K562 (cell line): ENCODE data around the gene PPM1G. TPM values are rescaled to one million over a fixed set of nuclear protein-coding genes. Genes with fewer than 3 reads are reported as not detected.

Experiments used
- ATAC-seq: fragments of 200-7000 bp; cut with Tn5 transposase; 3 replicates; pipeline ENCODE4 v1.9.1; 2020; ENCODE audit warnings: moderate library complexity
- BruUV-seq: library from RNA; stranded (reverse); fragments of 400-500 nt; replicated peaks from 2 replicates; lab custom pipeline; 2021; lab: Mats Ljungman, UMichigan
- CTCF ChIA-PET: fragments of 300-600 bp; formaldehyde crosslinking; extraction: SDS; loops from one replicate; lab custom pipeline; 2021; ENCODE audit warnings: low intra/inter-chr PET ratio; lab: Yijun Ruan, JAX
- POLR2A ChIA-PET: fragments of 300-600, 350-650 bp; sonication (Branson Sonifier 250); formaldehyde crosslinking; extraction: SDS; loops from one replicate; lab custom pipeline; 2021; ENCODE audit warnings: antibody characterized with exemption, inconsistent platforms; lab: Yijun Ruan, JAX
- DNase-seq, 4 experiments: peaks; one replicate each; pipeline versions ENCODE4 v3.0.0 to v3.0.0-alpha.2; 2011 to 2018; ENCODE audit warnings: low spot score in 3 of 4, mixed read lengths in 3 of 4; ENCODE audit errors: extremely low read depth in 1 of 4
- FAIRE-seq: peaks from 2 replicates; lab custom pipeline; 2011; peaks lifted over from hg19 to GRCh38; lab: Jason Lieb, UNC
- H2AFZ ChIP-seq: 2 replicates; pipeline ENCODE4 v1.6.0; 2011; ENCODE audit warnings: low read depth, low read length, control low read depth, inconsistent platforms
- H3K27ac ChIP-seq: fragments of 200-600 bp; 3 replicates; pipeline ENCODE4 v1.8.0; 2011; ENCODE audit warnings: low read depth, mild to moderate bottlenecking, control low read depth, inconsistent platforms, low read length, moderate library complexity, mixed read lengths; ENCODE audit errors: extremely low read depth
- H3K27me3 ChIP-seq, 2 experiments: fragments of 300-600 bp in 1 of 2; 2 replicates in 1 of 2; 3 replicates in 1 of 2; pipeline versions ENCODE4 v1.6.0 to v1.8.0; 2011; ENCODE audit warnings: inconsistent platforms in 2 of 2, low read length in 2 of 2, mild to moderate bottlenecking in 1 of 2, mixed read lengths in 1 of 2, moderate library complexity in 1 of 2; ENCODE audit not compliant: control insufficient read depth in 2 of 2, insufficient read depth in 2 of 2
- H3K36me3 ChIP-seq: fragments of 300-600 bp; 3 replicates; pipeline ENCODE4 v1.8.0; 2011; ENCODE audit warnings: mild to moderate bottlenecking, low read length, inconsistent platforms; ENCODE audit not compliant: control insufficient read depth, insufficient read depth
- H3K4me1 ChIP-seq, 2 experiments: fragments of 200-600 bp in 1 of 2; replicated peaks in 1 of 2; 2 replicates in 1 of 2; 3 replicates in 1 of 2; pipeline versions ENCODE4 v1.5.1 to v1.8.0; 2011; ENCODE audit warnings: inconsistent platforms in 2 of 2, low read length in 2 of 2, mild to moderate bottlenecking in 1 of 2, mixed read lengths in 1 of 2, moderate library complexity in 1 of 2; ENCODE audit not compliant: control insufficient read depth in 2 of 2, insufficient read depth in 2 of 2
- H3K4me2 ChIP-seq: 2 replicates; pipeline ENCODE4 v1.6.1; 2011; ENCODE audit warnings: low read length, control low read depth, inconsistent platforms, mixed read lengths; ENCODE audit not compliant: insufficient read depth
- H3K4me3 ChIP-seq: fragments of 200-600 bp; sonication (generic), shearing (Covaris generic); 2 replicates; pipeline ENCODE4 v1.5.1; 2016; ENCODE audit warnings: control low read depth, inconsistent platforms
- H3K79me2 ChIP-seq: fragments of 200-600 bp; 3 replicates; pipeline ENCODE4 v1.8.0; 2011; ENCODE audit warnings: low read length, inconsistent platforms; ENCODE audit not compliant: control insufficient read depth, insufficient read depth
- H3K9ac ChIP-seq, 2 experiments: 2 replicates each; pipeline versions ENCODE4 v1.6.0 to v1.6.1; 2011; ENCODE audit warnings: low read depth in 2 of 2, low read length in 2 of 2, control low read depth in 1 of 2, inconsistent platforms in 1 of 2, mild to moderate bottlenecking in 1 of 2, mixed read lengths in 1 of 2; ENCODE audit not compliant: insufficient read depth in 1 of 2
- H3K9me1 ChIP-seq: one replicate; pipeline ENCODE4 v1.6.0; 2011; ENCODE audit warnings: inconsistent platforms, mild to moderate bottlenecking, low read length, moderate library complexity; ENCODE audit not compliant: control insufficient read depth, insufficient read depth
- H3K9me3 ChIP-seq: replicated peaks from 2 replicates; pipeline ENCODE4 v1.5.1; 2011; ENCODE audit warnings: low read depth, low read length, inconsistent platforms; ENCODE audit not compliant: control insufficient read depth, insufficient read depth
- H4K20me1 ChIP-seq: replicated peaks from 2 replicates; pipeline ENCODE4 v1.6.1; 2011; ENCODE audit warnings: low read length, inconsistent platforms, mixed read lengths; ENCODE audit not compliant: control insufficient read depth, insufficient read depth
- ARID4B ChIP-seq: sonication (generic); formaldehyde crosslinking; IDR thresholded peaks from 2 replicates; pipeline ENCODE4 v1.8.0; 2022; ENCODE audit warnings: mild to moderate bottlenecking, missing genetic modification reagents
- ATF1 ChIP-seq, 2 experiments: fragments of 450-650 bp in 1 of 2; IDR thresholded peaks; 2 replicates each; pipeline ENCODE4 v1.6.1; 2016; ENCODE audit warnings: missing compliant biosample characterization in 1 of 2, missing genetic modification characterization in 1 of 2
- CBX1 ChIP-seq: sonication (generic); IDR thresholded peaks from 2 replicates; pipeline ENCODE4 v1.6.1; 2016; ENCODE audit warnings: antibody characterized with exemption, low read depth, mild to moderate bottlenecking
- CBX3 ChIP-seq, 2 experiments: IDR thresholded peaks; 1 replicate in 1 of 2; 2 replicates in 1 of 2; pipeline ENCODE4 v1.6.1; 2012; ENCODE audit warnings: inconsistent platforms in 2 of 2, low read length in 2 of 2, borderline replicate concordance in 1 of 2, control low read depth in 1 of 2
- CREB3L1 ChIP-seq: fragments of 450-650 bp; IDR thresholded peaks from 2 replicates; pipeline ENCODE4 v1.6.1; 2014; ENCODE audit warnings: low read depth, mild to moderate bottlenecking, moderate library complexity, borderline replicate concordance
- CTBP1 ChIP-seq: fragments of 450-650 bp; IDR thresholded peaks from 2 replicates; pipeline ENCODE4 v1.6.1; 2016; ENCODE audit warnings: borderline replicate concordance
- FOXJ3 ChIP-seq: sonication (generic); formaldehyde crosslinking; IDR thresholded peaks from 2 replicates; pipeline ENCODE4 v1.4.0; 2020; ENCODE audit warnings: mild to moderate bottlenecking, missing genetic modification reagents
- FOXK1 ChIP-seq: sonication (generic); formaldehyde crosslinking; IDR thresholded peaks from 2 replicates; pipeline ENCODE4 v1.8.0; 2022; ENCODE audit warnings: missing genetic modification reagents, mild to moderate bottlenecking, borderline replicate concordance
- HDAC3 ChIP-seq: fragments of 450-650 bp; IDR thresholded peaks from 2 replicates; pipeline ENCODE4 v1.6.1; 2018; ENCODE audit warnings: borderline replicate concordance, mild to moderate bottlenecking, moderate library complexity; ENCODE audit not compliant: partially characterized antibody
- NFE2L1 ChIP-seq: fragments of 450-650 bp; IDR thresholded peaks from 2 replicates; pipeline ENCODE4 v1.6.1; 2016; ENCODE audit warnings: missing genetic modification characterization, low read depth, mild to moderate bottlenecking, missing compliant biosample characterization, moderate library complexity, borderline replicate concordance
- PRMT5 ChIP-seq: sonication (generic); formaldehyde crosslinking; IDR thresholded peaks from 2 replicates; pipeline ENCODE4 v1.5.0; 2020; ENCODE audit warnings: missing genetic modification reagents
- RBM17 ChIP-seq: fragments of 200-400 bp; formaldehyde crosslinking; IDR thresholded peaks from 2 replicates; pipeline ENCODE4 v1.6.1; 2017; ENCODE audit warnings: low read depth, mild to moderate bottlenecking, low read length, borderline replicate concordance
- ZFP30 ChIP-seq: fragments of 250-450 bp; sonication (Bioruptor Pico); IDR thresholded peaks from 2 replicates; pipeline ENCODE4 v1.8.0; 2022; ENCODE audit warnings: moderate library complexity, mild to moderate bottlenecking, inconsistent platforms, borderline replicate concordance
- ZKSCAN3 ChIP-seq: fragments of 250-450 bp; sonication (Bioruptor Pico); IDR thresholded peaks from 2 replicates; pipeline ENCODE4 v1.4.0; 2020
- WGBS: fragments of 100-300 bp; shearing (Covaris generic); methylation state at CpG from one replicate; pipeline ENCODE4 v1.1.6; 2016; ENCODE audit warnings: low coverage, mixed read lengths; ENCODE audit not compliant: insufficient coverage; ENCODE audit errors: missing lambda C conversion rate; 5-methylcytosine and 5-hydroxymethylcytosine counted together
- in situ Hi-C: fragments of 300-500 bp; cut with MboI; formaldehyde crosslinking; loops from 4 replicates; pipeline ENCODE4 v1.15.0; 2018; ENCODE audit warnings: inconsistent platforms, mixed read lengths
- intact Hi-C: fragments of 100-400 bp; cut with micrococcal nuclease; formaldehyde crosslinking; loops from 2 replicates; pipeline ENCODE4 v1.14.2; 2022
- polyA plus RNA-seq, 8 experiments: library from polyadenylated mRNA; depleted of rRNA in 4 of 8; stranded (reverse) in 5 of 8; unstranded in 3 of 8; fragments of >200 nt; fragmentation: Nextera tagmentation in 2 of 8; fragmentation: Illumina TruSeq in 1 of 8; extraction: Ambion mirVana in 2 of 8; extraction: Trizol in 1 of 8; gene quantifications; 2 replicates each; pipeline versions ENCODE4 v1.2.1 to v1.2.3, GENCODE V29; 2011 to 2014; ENCODE audit warnings: inconsistent platforms in 1 of 8, missing spikeins in 1 of 8
- total RNA-seq, 7 experiments: library from RNA; depleted of rRNA in 6 of 7; stranded (reverse); fragments of >200 nt in 6 of 7; fragmentation: Illumina TruSeq in 2 of 7; extraction: Trizol in 2 of 7; gene quantifications; 2 replicates each; pipeline versions ENCODE4 v1.2.1 to v1.2.3, GENCODE V29; 2011 to 2021; ENCODE audit warnings: low replicate concordance in 1 of 7

Gene PPM1G
- total and polyA plus RNA-seq, 9 of the 15 experiments (the other 6 are each of a cell fraction or from before 2014, with no cell fraction given) = 61.7 to 230 (median 153) TPM

GRCh38 chr2:27407798-27408491, 1.4 kb downstream of the PPM1G start:
- ChIA-PET POLR2A (interaction anchor here (0.7 to 5.0 kb wide), 4 partner anchors 13 to 58 kb away, joined by 3 to 46 read pairs (median 3); partner anchors contain the start of gene NRBP1), CTCF (interaction anchor here (0.8 to 3.0 kb wide), 4 partner anchors 20 to 276 kb away, joined by 3 to 35 read pairs (median 4); partner anchors contain the start of gene NRBP1)
- in situ Hi-C loops = no loop called here
- Histone ChIP-seq H3K9ac (peak overlapping the region; percentile 88 to 90), H3K27ac (peak overlapping the region; percentile 93; the same call in 2 of the 3 replicates), H3K79me2 (peaks cover 64% of the 10 kb centered on the region), H3K36me3 (peaks cover 38% of the 10 kb centered on the region; the same call in 2 of the 3 replicates), H3K4me3 (peak overlapping the region; percentile 99), H2AFZ (no peak overlapping the region), H3K9me3 (no peaks in the 10 kb centered on the region), H3K4me2 (peak overlapping the region; percentile 88), H4K20me1 (no peaks in the 10 kb centered on the region), H3K4me1 (peaks cover 6 to 23% of the 10 kb centered on the region in 2 experiments; a peak in 4 of 5 replicates), H3K9me1 (no peaks in the 10 kb centered on the region), H3K27me3 (no peaks in the 10 kb centered on the region)
- DNase-seq (peak; percentile 46 to 73 (median 52)), FAIRE-seq (peak; percentile 76), ATAC-seq (peak; percentile 36)
- BruUV-seq = no TSS peak
- intact Hi-C loops = loop anchor here (1.0 to 5.0 kb wide), 3 partner anchors 21 to 275 kb away; partner anchors contain the start of gene ZNF512
- WGBS = 28% methylated on average over 12 of the region's 16 CpGs
- TF ChIP-seq ZKSCAN3 (CRISPR knock-in tag) (no peak), RBM17 (no peak), ATF1 (CRISPR knock-in tag; IDR thresholded peaks at IDR 0.05) (no peak), ATF1 (tag; IDR thresholded peaks at IDR 0.05) (no peak), ZFP30 (CRISPR knock-in tag) (no peak), FOXJ3 (CRISPR knock-in tag) (no peak), HDAC3 (peak; percentile 53), CREB3L1 (no peak), CBX3 (IDR thresholded peaks at IDR 0.05; ENCODE audit: borderline replicate concordance in 1 of 2, low read length in 2 of 2) (no peak), PRMT5 (CRISPR knock-in tag) (no peak), CTBP1 (no peak), FOXK1 (CRISPR knock-in tag) (0 out of 2 replicates have a peak, but pooled peaks have one; percentile 40), NFE2L1 (tag) (no peak), CBX1 (no peak), ARID4B (CRISPR knock-in tag) (no peak)
